ENCODE data around the gene TNFRSF1B.

GRCh38 chr1:12185918-12186678, 19.3 kb downstream of the TNFRSF1B start:
- TF ChIP-seq CTCF (conservative IDR thresholded peaks at IDR 0.05; ENCODE audit: low read depth, low read length) (no peak), EZH2 (IDR thresholded peaks at IDR 0.05; ENCODE audit: borderline replicate concordance, low read depth, low read length, poor library complexity, severe bottlenecking) (no peak)
